NCI-H2081 (cell line): ENCODE data around the gene KIF26A.
"Not testable (repeated sequence)": the region's sequence is repeated elsewhere in the genome, so short reads cannot be mapped to it uniquely, and the experiment has no call there.

Source experiments
- DNase-seq, 2 experiments: peaks; one replicate each; lab custom pipeline; 2025; lab: John Stamatoyannopoulos, UW

KIF26A gene

GRCh38 chr14:104143521-104144452 lies 5.4 kb downstream of the KIF26A start:
- no peak for DNase-seq

GRCh38 chr14:104144453-104144790 lies 6.0 kb downstream of the KIF26A start:
- no peak for DNase-seq

- DNase-seq: no peak
Observed at GRCh38 chr14:104144911-104145825, 6.8 kb downstream of the KIF26A start.

- DNase-seq: no peak
Observed at GRCh38 chr14:104145826-104146601, 7.6 kb downstream of the KIF26A start.

GRCh38 chr14:104146651-104147345 lies 8.4 kb downstream of the KIF26A start:
- no peak for DNase-seq

- no peak for DNase-seq
Observed at GRCh38 chr14:104147346-104148125, 9.1 kb downstream of the KIF26A start.

GRCh38 chr14:104148433-104149277 lies 10.3 kb downstream of the KIF26A start:
- DNase-seq: no peak

GRCh38 chr14:104149278-104149595 lies 10.8 kb downstream of the KIF26A start:
- no peak for DNase-seq

- no peak for DNase-seq
Observed at GRCh38 chr14:104149617-104150135, 11.3 kb downstream of the KIF26A start.

- DNase-seq: no peak
Observed at GRCh38 chr14:104150136-104151025, 12.0 kb downstream of the KIF26A start.

GRCh38 chr14:104151026-104151381 lies 12.6 kb downstream of the KIF26A start:
- DNase-seq: no peak

GRCh38 chr14:104151566-104152245 lies 13.3 kb downstream of the KIF26A start:
- DNase-seq: no peak

- DNase-seq: no peak
Observed at GRCh38 chr14:104152246-104152575, 13.8 kb downstream of the KIF26A start.

- no peak for DNase-seq
Observed at GRCh38 chr14:104152686-104153393, 14.5 kb downstream of the KIF26A start.

GRCh38 chr14:104153394-104153755 lies 15.0 kb downstream of the KIF26A start:
- not testable (repeated sequence) for DNase-seq

- DNase-seq: no peak
Observed at GRCh38 chr14:104154246-104154645, 15.9 kb downstream of the KIF26A start.

- DNase-seq: no peak
Observed at GRCh38 chr14:104155513-104155912, 17.1 kb downstream of the KIF26A start.

- no peak for DNase-seq
Observed at GRCh38 chr14:104156142-104156541, 17.8 kb downstream of the KIF26A start.
